A673 (cell line): ENCODE data around the gene NR4A3.

Experiments
- EZH2 ChIP-seq: fragments of 200-600 bp; sonication (generic); IDR thresholded peaks from 2 replicates; pipeline ENCODE4 v1.6.1; 2017; ENCODE audit warnings: borderline replicate concordance, low read depth, mild to moderate bottlenecking, mixed read lengths, antibody characterized with exemption, low read length; ENCODE audit not compliant: poor library complexity, severe bottlenecking
- TF ChIP-seq, protein P1 (sequence below): fragments of 300-800, 200-600 bp; sonication (generic); conservative IDR thresholded peaks from 2 replicates; pipeline ENCODE4 v1.5.1; 2017; ENCODE audit warnings: low read depth, mild to moderate bottlenecking, antibody characterized with exemption, low read length, moderate library complexity, mixed read lengths

DNA sequence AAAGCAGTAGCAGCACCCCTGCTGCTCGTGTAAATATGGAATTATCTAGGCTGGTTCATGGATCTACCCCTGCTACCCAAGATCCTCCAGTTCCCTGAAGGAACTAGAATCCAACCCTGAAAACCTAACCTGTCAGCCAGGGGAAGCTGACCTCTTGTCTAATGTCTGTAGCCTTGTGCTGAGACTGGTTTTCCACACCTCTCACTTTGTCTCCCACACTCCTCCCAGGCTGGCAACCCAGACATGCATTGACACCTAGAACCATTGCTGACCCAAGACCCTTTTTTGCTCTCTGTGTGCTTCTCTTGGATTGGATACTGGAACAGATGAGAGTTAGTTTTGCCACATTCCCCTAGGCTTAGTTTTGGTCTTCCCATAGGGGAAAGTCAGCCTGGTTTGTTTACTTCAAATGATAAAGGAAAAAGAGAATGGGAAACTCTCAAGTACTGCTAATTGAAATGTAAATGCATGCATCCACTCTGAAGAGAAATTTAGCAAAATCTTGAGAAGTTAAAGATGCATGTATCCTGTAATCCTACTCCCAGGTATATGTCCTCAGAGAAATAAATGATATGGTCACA lies 36.6 kb upstream of the NR4A3 start:
- TF ChIP-seq, protein P1, sequence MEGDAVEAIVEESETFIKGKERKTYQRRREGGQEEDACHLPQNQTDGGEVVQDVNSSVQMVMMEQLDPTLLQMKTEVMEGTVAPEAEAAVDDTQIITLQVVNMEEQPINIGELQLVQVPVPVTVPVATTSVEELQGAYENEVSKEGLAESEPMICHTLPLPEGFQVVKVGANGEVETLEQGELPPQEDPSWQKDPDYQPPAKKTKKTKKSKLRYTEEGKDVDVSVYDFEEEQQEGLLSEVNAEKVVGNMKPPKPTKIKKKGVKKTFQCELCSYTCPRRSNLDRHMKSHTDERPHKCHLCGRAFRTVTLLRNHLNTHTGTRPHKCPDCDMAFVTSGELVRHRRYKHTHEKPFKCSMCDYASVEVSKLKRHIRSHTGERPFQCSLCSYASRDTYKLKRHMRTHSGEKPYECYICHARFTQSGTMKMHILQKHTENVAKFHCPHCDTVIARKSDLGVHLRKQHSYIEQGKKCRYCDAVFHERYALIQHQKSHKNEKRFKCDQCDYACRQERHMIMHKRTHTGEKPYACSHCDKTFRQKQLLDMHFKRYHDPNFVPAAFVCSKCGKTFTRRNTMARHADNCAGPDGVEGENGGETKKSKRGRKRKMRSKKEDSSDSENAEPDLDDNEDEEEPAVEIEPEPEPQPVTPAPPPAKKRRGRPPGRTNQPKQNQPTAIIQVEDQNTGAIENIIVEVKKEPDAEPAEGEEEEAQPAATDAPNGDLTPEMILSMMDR = no peak
- no peak for TF ChIP-seq EZH2
